Stimulated activated CD8-positive, alpha-beta memory T cell treated with anti-CD3 and anti-CD28 coated beads, Interleukin-15, amount 100 ng/mL, for 1 hour (primary cell): Measurements from ENCODE around the gene MIB2.
"Not testable (repeated sequence)": the region's sequence is repeated elsewhere in the genome, so short reads cannot be mapped to it uniquely, and the experiment has no call there.

Experiments used
- DNase-seq: peaks from one replicate; pipeline ENCODE4 v3.0.0-alpha.2; 2020; ENCODE audit warnings: low read depth

MIB2 gene

DNA sequence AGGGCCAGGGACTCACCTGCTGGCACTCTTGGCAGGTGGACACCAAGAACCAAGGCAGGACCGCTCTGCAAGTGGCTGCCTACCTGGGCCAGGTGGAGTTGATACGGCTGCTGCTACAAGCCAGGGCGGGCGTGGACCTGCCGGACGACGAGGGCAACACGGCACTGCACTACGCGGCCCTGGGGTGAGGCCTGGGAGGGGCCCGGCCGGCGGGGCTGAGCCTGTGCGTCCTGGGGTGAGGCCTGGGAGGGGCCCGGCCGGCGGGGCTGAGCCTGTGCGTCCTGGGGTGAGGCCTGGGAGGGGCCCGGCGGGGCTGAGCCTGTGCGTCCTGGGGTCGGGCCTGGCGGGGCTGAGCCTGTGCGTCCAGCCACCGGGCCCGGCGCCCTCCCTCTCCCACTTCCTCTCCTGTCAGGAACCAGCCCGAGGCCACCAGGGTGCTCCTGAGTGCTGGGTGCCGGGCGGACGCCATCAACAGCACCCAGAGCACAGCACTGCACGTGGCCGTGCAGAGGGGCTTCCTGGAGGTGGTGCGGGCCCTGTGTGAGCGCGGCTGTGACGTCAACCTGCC is 12.0 kb downstream of the MIB2 start:
- no peak for DNase-seq

DNA sequence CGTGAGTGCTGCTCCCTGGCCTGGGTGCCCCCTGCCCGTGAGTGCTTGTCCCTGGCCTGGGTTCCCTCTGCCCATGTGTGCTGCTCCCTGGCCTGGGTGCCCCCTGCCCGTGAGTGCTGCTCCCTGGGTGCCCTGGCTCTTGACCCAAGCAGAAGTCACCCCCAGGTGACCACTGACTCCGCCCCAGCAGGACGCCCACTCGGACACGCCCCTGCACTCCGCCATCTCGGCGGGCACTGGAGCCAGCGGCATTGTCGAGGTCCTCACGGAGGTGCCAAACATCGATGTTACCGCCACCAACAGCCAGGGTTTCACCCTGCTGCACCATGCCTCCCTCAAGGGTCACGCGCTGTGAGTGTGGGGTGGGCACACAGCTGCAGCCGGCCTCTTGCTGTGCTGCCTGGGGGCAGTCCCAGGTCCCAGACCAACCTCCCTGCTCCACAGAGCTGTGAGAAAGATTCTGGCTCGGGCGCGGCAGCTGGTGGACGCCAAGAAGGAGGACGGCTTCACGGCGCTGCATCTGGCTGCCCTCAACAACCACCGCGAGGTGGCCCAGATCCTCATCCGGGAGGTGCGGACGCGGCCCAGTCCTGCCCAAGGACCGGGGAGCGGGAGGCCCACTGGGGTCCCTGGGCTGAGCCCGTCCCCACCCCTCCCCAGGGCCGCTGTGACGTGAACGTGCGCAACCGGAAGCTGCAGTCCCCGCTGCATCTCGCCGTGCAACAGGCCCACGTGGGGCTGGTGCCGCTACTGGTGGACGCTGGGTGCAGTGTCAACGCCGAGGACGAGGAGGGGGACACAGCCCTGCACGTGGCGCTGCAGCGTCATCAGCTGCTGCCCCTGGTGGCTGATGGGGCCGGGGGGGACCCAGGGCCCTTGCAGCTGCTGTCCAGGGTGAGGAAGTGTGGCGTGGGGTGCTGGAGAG is 12.8 kb downstream of the MIB2 start:
- no peak for DNase-seq

DNA sequence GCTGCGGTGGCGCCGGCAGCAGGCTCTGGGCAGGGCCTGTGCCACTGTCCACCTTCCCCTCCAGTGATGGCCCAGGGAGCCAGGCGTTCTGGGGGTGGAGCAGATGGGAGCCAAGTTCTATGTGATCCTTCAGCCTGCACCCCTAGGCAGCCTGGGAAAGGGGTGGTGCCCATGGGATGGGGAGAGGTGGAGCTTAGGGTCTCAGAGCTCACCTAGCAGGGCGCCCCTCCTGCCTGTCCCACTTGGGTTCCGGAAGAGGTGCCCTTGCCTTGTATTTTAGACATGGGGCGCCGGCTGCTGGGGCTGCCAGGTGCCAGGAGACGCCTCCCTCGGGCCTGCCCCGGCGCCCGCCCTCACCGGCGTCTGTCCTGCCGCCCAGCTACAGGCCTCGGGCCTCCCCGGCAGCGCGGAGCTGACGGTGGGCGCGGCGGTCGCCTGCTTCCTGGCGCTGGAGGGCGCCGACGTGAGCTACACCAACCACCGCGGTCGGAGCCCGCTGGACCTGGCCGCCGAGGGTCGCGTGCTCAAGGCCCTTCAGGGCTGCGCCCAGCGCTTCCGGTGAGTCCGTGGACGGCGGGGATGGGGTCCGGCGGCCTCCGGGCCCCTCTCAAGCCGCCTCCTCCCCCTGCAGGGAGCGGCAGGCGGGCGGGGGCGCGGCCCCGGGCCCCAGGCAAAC is 13.6 kb downstream of the MIB2 start:
- DNase-seq = no peak

DNA sequence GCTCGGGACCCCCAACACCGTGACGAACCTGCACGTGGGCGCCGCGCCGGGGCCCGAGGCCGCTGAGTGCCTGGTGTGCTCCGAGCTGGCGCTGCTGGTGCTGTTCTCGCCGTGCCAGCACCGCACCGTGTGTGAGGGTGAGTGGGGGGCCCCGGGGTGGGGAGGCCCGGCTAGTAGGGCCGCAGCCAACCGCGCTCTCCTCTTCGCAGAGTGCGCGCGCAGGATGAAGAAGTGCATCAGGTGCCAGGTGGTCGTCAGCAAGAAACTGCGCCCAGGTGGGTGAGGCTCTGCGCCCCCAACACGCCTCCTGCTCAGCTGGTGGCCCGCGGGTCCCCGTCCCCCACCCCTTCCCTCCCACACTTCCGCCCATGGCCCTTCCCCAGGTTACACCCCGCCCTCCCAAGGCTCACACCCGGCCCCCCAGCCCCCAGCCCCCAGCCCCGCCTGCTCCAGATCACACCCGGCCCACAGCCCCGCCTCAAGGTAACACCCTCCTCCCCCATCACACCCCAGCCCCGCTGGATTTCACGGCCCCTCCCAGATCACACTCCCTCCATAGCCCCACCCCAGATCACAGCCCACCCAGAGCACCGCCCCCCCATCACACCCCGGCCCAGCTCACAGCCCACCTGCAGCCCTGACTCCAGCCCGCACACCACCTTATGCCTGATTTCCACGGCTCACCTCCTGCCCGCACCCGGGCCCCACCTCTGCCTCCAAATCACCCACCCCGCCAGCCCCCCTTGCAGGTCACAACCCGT is 14.3 kb downstream of the MIB2 start:
- peak; percentile 48 for DNase-seq

DNA sequence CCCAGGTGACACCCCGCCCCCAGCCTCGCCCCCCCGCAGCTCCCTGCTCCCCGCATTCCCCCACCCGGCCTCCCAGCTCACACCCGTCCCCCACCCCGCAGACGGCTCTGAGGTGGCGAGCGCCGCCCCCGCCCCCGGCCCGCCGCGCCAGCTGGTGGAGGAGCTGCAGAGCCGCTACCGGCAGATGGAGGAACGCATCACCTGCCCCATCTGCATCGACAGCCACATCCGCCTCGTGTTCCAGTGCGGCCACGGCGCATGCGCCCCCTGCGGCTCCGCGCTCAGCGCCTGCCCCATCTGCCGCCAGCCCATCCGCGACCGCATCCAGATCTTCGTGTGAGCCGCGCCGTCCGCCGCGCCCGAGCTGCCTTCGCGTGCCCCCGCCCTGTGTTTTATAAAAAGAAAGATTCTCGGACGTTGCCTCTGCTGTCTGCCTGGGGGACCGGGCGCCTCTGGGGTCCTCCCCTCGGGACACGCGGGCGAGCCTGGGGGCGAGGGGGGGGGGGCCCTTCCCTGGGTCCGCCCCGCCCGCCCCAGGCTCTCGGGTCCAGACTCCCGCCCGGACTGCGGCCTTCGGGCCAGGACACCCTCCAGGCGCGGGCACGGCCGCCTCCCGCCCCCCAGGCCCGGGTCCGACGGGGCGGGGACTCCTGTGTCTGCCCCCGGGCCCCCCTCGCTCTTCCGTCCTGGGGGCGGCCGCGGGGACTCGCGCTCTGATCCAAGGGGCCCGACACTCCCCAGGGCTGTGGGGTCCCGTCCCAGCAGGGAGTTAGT is 15.1 kb downstream of the MIB2 start:
- DNase-seq = peak; percentile 82

DNA sequence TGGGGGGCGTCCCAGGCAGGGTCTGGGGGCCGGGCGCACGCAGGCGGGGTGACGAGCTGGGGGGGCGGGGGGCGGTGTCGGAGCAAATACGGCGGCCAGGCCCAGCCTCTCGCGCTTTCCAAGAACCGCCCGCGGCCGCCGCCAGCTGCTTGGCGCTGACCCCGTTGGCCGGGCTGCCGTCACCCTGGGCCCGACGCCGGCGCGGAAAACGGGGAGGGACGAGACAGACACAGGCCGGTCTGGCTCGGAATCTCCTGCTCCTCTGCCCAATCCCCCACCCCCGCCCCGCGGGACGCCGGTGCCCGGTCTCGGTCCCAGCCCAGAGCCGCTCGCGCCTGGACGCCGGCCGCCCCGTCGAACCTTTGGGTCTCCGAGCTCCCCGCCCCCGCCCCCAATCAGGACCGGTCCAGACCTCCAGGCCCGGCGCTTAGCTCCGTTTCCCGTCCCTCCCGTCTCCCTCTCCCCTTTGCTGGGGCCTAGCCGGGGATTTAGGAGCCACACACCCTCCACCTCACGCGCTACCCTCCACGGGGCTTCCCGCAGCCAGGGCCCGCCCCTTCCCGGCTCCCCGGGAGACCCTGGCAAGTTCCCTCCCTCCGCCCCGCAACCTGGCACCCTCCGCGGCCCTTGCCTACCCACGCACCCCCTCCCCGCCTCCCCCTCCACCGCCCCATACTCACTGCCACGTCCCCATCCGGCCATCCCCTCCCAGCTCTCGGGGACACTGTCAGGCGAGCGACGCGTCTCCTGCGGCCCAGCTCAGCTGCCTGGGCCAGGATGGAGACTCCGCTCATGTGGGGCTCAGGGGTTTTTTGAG is 15.9 kb downstream of the MIB2 start:
- no peak for DNase-seq

DNA sequence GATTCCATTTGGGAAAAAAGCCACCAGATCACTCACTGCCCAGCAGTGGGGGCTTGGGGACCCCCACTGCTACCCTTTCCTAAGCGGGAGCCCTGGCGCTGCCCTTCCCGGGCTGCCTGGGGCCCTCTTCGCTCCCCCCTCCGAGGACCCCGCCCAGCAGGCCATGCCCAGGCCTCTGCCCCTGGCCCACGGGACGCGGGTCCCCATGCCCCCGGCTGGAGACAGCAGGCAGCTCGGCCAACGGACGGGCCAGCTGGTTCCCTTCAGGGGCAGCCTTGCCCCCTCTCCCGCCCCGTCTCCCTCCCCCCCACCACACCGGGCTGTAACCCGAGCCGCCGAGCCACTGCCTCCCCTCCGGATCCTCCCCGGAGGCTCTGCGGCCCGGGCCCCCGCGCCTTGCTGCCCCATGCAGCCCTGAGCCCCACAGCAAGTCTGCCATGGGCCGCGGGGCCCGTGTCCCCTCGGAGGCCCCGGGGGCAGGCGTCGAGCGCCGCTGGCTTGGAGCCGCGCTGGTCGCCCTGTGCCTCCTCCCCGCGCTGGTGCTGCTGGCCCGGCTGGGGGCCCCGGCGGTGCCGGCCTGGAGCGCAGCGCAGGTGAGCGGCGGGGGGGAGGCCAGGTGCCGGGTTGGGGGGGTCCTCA is 16.6 kb downstream of the MIB2 start, which contains the start of gene MMP23B:
TSS of gene MMP23B (plus strand) at position 392 of the 639 bp plus-strand sequence. CDS start at position 438, 46 bp downstream.
- no peak for DNase-seq

DNA sequence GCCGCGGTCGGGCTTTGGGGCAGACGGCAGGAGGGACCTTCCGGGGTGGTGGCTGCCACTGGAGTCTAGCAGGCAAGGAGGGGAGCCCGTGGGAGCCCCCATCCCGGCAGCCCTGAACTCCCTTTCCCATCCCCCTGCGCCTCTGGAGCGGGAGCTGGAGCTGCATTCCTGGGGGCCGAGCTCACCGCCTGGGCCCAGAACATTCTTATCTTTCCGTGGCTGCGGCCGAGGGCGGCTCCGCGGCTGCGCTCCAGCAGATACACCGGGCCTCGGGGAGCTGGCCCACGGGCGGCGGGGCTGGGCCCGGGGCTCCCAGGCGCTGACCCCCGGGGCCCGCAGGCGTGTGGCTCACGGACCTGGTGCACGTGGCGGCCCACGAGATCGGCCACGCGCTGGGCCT is 18.1 kb downstream of the MIB2 start:
- not testable (repeated sequence) for DNase-seq

DNA sequence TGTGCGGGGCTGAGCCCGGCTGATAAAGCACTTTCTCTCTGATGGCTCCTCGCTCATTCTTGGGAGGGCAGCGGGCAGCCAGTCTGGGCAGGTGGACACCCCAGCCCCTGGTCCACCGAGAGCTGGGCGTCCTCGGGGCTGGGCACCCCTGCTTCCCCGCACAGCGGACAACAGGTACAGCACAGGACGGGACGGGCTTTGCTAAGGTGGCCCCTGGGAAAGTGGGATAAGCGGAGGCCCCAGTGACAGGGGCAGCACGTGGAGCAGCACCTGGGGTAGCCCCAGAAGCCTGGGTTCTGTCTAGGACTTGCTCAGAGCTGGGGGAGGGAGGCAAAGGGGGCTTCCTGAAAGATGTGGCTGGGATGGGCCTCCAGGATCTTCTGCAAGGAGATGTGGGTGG is 19.3 kb downstream of the MIB2 start:
- not testable (repeated sequence) for DNase-seq

DNA sequence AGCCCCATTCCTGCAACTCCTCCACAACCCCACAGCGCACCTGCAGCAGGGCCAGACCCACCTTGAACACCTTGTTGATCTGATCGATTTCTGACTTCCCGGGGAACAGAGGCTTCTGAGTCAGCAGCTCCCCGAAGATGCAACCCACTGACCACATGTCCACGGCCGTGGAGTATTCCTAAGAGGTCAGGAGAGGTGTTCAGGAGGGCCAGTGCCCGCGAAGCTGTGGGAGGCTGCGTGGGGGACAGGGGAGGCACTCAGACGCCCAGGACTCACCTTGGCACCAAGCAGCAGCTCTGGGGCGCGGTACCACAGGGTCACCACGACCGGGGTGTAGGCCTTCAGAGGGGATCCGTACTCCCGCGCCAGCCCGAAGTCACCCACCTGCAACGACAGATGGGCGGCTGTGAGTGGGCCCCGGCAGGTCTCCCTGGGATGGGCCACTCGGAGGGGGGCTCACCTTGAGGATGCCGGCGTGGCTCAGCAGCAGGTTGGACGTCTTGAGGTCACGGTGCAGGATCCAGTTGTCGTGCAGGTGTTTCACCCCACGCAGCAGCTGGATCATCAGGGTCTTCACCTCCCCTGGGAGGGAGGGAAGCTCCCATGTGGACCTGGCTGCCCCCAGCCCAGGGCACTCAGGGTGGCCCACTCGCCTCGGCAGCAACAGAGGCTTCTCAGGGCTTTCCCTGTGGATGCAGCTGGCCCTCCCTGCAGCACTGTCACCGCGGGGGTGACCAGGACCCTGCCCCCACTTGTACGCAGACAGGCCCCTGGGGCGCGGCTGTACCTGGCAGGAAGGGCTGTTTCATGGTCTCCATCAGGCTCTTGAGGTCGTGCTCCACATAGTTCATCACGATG is 21.6 kb downstream of the MIB2 start:
- not testable (repeated sequence) for DNase-seq

DNA sequence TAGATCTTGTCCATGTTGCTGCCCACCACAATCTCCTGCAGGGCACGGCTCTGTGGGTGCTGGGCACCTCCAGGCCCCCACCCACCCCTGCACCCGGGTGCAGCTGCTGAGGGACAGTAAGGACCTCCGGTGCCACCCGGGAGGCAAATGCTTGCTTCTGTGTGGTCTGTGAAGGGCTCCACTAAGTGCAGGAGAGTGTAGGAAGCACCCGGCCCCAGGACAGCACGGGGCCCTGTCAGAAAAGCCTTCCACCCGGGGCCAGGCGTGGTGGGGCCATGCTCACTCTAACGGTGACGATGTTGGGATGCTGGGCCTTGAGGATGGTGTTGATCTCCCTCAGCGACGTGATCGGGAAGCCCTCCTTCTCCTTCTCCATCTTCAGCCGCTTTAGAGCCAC is 22.2 kb downstream of the MIB2 start:
- DNase-seq = not testable (repeated sequence)

DNA sequence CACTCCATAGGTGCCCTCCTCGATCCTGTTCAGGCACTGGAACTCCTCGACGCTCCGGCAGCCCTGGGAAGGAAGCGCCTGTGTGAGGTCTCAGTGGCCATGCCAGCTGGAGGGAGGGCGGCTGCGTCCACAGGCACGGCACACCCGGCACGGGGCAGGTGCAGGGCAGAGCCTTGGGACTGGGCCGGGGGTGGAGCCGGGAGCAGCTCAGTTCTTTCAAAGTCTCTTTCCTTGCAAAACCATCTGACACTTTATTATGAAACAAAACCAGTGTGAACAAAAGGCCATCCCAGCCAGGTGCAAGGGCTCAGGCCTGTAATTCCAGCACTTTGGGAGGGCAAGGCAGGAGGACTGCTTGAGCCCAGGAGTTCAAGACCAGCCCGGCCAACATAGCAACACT is 23.2 kb downstream of the MIB2 start:
- not testable (repeated sequence) for DNase-seq

DNA sequence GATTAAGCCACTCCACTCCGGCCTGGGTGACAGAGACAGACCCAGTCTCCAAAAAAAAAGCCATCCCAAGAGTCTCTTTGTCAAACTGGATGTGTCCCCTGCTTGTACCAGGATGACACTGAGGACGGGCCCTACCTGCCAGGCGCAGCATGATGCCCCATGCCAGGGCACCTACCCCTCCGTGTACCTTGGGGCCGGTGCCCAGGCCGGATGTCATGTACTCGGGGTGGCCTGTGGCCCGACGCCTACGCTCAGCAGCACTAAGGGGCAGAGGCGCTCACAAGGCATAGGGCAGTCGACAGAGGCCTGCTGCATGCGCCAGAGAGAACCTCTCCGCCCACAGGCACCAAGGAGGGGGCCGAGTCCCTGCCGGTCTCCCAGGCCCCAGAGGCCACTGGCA is 24.1 kb downstream of the MIB2 start:
- DNase-seq = not testable (repeated sequence)

DNA sequence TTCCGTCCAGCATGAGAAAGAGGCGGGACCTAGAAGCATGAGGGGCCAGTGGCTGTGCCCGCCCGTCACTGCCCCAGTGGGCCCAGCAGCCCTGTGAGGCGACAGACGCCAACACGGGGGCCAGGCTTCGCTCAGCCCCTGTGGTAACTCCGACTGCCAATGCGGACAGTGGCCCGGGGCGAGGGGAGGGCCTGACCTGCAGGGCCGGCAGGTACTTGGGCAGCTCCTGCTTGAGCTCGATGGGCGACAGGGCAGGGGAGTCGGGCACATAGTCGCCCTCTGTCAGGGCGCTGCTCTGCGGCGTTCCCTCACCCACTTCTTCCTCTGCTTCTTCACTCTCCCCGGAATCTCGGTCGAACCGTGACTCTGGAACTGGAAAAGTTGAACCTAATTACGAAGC is 24.8 kb downstream of the MIB2 start:
- DNase-seq = not testable (repeated sequence)

DNA sequence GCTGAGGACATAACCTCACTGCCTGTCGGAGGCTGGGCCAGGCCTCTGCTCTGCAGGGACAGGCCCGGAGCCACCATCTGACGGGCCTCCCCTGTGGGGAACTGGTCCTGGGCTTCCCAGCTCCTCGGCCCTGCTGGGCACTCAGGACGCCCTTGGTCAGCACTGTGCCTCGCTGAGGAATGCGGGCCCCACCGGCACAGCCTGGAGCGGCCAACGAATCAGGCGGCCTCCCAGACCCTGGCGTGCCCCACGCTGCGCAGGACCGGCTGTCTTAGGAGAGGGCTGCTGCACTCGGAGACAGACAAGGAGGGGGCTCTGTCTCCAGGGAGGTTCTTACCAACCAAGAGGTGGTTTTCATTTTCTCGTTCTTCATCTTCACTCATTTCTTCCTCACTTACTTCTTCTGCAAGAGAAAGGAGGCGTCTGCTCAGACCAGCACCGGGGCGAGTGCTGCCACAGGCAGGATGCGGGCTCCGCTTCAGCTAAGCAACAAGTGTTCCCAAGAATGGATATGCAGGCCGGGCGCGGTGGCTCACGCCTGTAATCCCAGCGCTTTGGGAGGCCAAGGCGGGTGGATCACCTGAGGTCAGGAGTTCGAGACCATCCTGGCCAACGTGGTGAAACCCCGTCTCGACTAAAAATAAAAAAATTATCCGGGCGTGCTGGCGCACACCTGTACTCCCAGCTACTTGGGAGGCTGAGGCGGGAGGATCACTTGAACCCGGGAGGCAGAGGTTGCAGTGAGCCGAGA is 25.6 kb downstream of the MIB2 start:
- not testable (repeated sequence) for DNase-seq

DNA sequence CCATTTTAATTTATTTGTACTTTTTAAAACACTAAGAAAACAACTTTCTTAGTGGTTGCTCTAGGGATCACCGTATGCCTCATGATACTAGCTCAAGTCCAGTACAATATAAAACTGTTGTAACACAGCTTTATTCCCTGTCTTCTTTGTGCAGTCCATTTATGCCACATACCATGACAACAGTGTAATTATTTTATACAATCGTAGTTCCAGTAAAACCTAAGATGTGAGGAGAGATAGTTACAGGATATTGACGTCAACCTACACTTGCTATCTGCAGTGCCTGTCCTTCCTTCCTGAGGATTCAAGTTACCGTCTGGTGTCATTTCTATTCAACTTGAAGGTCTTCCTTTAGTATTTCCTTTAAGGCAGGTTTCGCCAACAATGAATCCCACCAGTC is 31.0 kb downstream of the MIB2 start:
- DNase-seq = not testable (repeated sequence)

DNA sequence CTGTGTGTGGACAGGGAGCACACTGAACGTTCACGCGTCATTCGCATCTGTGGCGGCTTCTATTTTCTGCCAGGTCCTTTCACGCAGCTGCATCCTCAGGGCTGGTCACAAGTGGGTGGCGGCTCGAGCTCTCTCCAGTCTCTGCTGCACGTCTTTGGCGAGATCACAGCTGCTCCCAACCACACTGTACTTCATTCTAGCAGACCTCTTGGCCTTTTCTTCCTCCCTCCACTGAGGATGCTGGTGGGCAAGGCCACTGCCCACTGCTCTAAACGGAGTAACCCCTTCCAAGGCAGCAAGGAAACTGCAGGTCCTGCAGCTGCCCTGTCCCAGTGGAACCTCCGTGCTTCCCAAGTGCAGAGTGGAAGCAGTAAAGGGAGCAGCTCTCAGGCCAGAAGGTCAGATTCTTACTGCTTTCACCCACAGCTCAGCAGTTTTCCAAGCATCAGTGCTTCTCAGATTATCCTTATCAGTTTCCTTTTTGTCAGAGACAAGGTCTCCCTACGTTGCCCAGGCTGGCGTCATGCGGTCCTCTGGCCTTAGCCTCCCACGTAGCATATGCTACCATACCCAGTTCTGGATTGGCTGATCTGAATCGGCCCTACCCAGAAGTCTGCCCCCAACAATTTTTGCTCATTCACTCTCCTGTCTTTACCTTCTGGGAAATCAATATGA is 32.4 kb downstream of the MIB2 start:
- not testable (repeated sequence) for DNase-seq

DNA sequence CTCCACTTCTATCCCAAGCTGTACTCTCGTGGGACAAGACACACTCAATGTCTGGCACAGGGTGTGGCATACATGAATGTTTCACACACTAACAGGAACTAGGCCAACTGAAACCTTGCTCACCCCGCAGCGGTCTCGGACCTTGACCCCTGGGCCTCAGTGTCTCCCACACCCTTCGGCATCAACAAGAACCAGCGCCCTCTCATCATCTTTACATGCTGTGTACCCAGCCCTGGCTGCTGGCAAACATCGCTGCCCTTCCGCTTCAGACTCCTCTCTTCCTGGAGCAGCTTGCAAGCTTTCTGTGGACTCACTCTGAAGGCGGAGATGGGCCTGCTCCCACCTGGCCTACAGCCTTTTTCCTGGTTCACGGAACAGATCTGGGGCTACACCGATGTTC is 33.0 kb downstream of the MIB2 start:
- not testable (repeated sequence) for DNase-seq
